ENCODE results near the gene CEP85.

- no peak for TF ChIP-seq TARDBP (CRISPR knock-in tag; IDR thresholded peaks at IDR 0.05)
- no peak for TF ChIP-seq SMAD3 (CRISPR knock-in tag; IDR thresholded peaks at IDR 0.05)
- no peak for TF ChIP-seq ZNF556 (CRISPR knock-in tag; IDR thresholded peaks at IDR 0.05; ENCODE audit: borderline replicate concordance)
- no peak for TF ChIP-seq HCFC1 (IDR thresholded peaks at IDR 0.05; ENCODE audit: low read depth, low read length)
- TF ChIP-seq ZC3H4 (CRISPR knock-in tag; IDR thresholded peaks at IDR 0.05; ENCODE audit: borderline replicate concordance), result no peak
- no peak for TF ChIP-seq ZNF18 (CRISPR knock-in tag; IDR thresholded peaks at IDR 0.05; ENCODE audit: insufficient replicate concordance)
- TF ChIP-seq, protein P1, sequence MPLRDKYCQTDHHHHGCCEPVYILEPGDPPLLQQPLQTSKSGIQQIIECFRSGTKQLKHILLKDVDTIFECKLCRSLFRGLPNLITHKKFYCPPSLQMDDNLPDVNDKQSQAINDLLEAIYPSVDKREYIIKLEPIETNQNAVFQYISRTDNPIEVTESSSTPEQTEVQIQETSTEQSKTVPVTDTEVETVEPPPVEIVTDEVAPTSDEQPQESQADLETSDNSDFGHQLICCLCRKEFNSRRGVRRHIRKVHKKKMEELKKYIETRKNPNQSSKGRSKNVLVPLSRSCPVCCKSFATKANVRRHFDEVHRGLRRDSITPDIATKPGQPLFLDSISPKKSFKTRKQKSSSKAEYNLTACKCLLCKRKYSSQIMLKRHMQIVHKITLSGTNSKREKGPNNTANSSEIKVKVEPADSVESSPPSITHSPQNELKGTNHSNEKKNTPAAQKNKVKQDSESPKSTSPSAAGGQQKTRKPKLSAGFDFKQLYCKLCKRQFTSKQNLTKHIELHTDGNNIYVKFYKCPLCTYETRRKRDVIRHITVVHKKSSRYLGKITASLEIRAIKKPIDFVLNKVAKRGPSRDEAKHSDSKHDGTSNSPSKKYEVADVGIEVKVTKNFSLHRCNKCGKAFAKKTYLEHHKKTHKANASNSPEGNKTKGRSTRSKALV (CRISPR knock-in tag; IDR thresholded peaks at IDR 0.05), result no peak
- TF ChIP-seq CTCF (CRISPR knock-in tag; IDR thresholded peaks at IDR 0.05), result no peak
- TF ChIP-seq POLR2AphosphoS5 (IDR thresholded peaks at IDR 0.05; ENCODE audit: low read depth, low read length), result no peak
- TF ChIP-seq MATR3 (CRISPR knock-in tag; IDR thresholded peaks at IDR 0.05), result no peak
- TF ChIP-seq EZH2 (conservative IDR thresholded peaks at IDR 0.05; ENCODE audit: low read depth, low read length), result no peak
- no peak for TF ChIP-seq MZF1 (CRISPR knock-in tag; IDR thresholded peaks at IDR 0.05; ENCODE audit: borderline replicate concordance)
- TF ChIP-seq JUND (CRISPR knock-in tag; IDR thresholded peaks at IDR 0.05), result no peak
Observed at GRCh38 chr1:26287033-26287711, 53.2 kb downstream of the CEP85 start.

Data from HepG2 (cell line).